HG02763 (cell line): Measurements from ENCODE around the gene ALDH1B1.

Source experiments
- ATAC-seq: cut with Tn5 transposase; IDR thresholded peaks from one replicate; pipeline ENCODE4 v1.9.1; 2021; ENCODE audit warnings: mild to moderate bottlenecking, moderate library complexity; ENCODE audit not compliant: unreplicated experiment

ALDH1B1 gene

GRCh38 chr9:38437193-38437823, 44.8 kb downstream of the ALDH1B1 start:
- no peak for ATAC-seq

GRCh38 chr9:38439291-38439915, 46.9 kb downstream of the ALDH1B1 start:
- ATAC-seq = no peak

DNA sequence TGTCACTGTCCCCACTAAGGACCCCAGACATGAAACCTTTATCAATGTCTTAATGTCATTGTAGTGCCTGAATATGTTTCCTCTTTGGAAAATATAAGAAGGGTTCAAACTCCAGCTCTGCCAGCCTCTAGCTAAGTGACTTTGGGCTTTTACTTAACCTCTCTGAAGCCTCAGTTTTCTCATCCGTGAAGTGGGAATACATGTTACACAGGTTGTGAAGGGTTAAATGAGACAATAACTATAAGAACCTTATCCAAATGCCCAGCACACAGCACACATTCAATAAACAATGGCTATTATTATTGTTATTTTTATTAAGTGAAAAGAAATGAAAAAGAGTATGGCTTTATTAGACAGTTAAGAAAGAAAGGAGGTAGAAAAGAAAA, 47.4 kb downstream of the ALDH1B1 start:
- no peak for ATAC-seq

DNA sequence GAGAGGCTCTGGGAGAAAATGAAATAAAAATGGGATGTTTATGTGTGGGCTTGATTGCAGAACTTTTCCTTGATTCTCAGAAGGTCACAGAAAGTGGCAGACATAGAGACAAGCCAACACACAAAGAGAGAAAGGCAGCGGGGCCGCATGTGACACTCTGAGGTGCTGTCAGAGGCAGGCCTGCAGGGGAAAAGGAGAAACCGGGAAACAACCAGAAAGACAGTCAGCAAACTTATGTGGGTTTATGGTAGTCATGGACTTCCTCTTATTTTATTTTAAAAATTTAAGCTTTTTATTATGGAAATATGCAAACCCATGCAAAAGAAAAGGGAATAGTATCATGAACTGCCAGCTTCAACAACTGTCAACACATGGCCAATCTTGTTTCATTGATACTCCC, 48.0 kb downstream of the ALDH1B1 start:
- ATAC-seq = no peak

DNA sequence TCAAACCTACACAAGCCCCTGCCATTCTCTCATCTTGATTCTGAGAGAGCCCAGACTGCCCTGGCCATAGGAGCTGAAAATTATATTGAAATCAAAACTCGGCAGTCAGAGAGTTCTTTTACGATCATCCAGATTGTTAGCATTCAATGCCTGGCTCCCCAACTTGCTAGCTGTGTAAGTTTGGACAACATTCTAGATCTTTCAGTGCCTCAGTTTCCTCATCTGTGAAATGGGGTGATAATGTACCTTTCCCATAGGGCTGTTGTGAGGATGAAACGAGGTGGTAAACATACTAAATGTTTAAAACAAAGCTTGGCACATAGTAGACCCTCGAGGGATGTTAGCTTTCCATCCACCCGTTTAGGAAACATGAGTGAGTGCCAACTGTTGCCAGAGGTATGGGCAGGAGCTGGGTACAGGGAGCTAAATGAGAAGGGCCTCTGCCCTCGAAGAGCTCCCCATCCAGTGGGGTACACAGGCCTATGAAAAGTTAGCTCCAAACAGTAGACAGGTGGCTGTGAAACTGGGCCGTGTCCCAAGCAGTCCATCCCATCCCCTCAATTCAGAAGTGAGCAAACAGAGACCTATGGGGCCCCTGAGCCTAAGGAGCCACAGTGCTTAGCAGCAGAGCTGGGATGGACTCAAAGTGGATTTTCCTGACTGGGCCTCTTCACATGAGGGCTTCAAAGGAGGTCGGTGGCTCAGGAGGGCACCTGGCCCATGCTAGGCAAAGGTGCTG, 49.0 kb downstream of the ALDH1B1 start:
- no peak for ATAC-seq

DNA sequence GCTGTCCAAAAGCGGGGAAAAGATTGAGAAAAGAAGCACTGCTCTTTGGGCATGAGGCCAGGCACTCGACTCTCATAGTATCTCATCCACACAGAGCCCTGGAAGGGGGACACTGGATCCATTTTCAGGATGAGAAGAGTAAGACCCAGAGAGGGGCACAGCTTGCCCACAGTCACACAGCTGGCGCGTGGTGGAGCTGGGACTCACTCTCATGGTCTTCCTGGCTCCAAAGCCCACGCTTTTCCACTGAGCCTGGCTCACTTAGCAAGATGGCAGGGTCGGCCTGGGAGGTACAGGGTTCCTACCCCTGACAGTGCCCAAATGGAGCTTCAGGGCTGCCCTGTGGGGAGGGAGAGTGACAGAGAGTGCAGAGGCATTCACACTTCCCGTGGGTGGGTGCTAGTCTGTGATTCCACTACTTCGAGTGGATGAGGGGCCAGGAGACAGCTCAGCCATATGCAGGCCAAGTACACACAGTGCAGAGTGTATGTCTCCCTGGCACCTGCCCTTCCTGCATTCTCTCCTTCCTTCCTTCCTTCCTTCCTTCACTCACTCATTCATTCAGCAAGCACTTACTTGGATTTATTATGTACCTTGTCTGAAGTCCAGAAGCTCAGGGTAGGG, 50.1 kb downstream of the ALDH1B1 start:
- no peak for ATAC-seq

DNA sequence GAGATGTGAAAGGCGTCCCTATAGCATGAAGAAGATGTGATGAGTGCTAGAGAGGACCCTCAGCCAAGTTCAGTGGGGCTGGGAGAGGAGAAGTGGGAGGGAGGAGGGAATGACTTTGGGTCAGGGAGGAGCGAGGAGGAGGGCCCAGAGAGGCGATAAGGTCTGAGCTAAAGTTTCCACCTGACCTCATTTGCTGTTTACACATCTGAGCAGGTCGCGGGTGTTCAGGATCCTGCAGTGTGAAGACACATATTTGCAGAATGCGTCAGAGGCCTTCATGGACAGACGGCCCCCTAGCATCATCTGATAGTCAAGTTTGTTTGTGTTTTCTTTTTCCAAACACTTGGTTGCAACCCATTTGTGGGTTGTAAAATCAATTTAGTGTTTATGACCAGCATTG, 50.7 kb downstream of the ALDH1B1 start:
- ATAC-seq = no peak

- ATAC-seq = no peak
These were observed 51.1 kb downstream of the ALDH1B1 start for GRCh38 chr9:38443597-38443996.

DNA sequence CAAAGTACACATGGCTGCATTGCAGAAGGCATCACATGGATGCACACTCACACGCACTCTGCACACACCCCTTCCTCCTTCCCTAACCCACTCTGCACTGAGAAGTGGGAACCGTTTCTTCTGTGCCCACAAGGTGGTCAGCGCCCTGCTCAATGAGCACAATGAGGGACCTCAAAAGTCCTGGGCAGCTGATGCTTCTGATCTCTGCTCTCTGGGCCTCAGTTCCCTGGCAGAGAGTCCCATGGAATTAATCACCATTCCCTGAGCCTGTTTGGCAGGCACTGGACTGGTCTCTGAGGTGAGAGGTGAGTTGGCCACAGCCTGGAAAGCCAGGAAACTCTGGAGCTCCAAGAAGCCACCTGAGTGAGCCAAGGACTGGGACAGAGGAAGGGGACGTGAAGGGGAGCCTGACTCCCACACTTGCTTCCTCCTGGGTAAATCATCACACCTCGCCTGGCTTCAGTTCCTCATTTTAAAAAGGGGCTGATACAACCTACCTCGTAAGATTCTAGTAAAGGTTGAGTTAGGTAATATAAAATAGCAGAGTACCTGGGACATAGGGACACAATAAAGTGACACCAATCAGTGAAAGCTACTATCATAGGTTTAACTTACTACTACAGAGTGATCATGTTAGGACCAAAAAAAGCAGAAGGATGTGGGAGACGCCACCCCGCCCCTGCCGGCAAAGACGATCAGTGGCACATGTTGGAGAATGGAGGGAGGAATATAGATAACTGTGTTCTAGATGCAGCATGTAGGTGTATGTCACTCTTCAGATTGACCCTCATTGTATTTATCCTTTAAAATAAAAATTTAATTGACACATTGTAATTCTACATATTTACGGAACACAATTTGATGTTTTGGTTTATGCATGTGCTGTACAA, 52.9 kb downstream of the ALDH1B1 start:
- peak; percentile 95 for ATAC-seq

- ATAC-seq = no peak
These were observed 55.2 kb downstream of the ALDH1B1 start for GRCh38 chr9:38447703-38448102.
